Mucosa of stomach (tissue), 1 donor: ENCODE data around the gene TMEM138.

Experiments used
- H3K27me3 ChIP-seq: one replicate; pipeline ENCODE4 v1.7.0; 2013; ENCODE audit warnings: mild to moderate bottlenecking, low read length; ENCODE audit not compliant: control insufficient read depth, insufficient read depth
- H3K36me3 ChIP-seq: one replicate; pipeline ENCODE4 v1.7.0; 2013; ENCODE audit warnings: low read length; ENCODE audit not compliant: control insufficient read depth, insufficient read depth
- H3K4me1 ChIP-seq: one replicate; pipeline ENCODE4 v1.7.0; 2013; ENCODE audit warnings: mild to moderate bottlenecking, low read length; ENCODE audit not compliant: control insufficient read depth, insufficient read depth
- H3K4me3 ChIP-seq: one replicate; pipeline ENCODE4 v1.7.0; 2013; ENCODE audit warnings: low read length
- H3K9ac ChIP-seq: one replicate; pipeline ENCODE4 v1.7.0; 2013; ENCODE audit warnings: mild to moderate bottlenecking, low read length, moderate library complexity
- H3K9me3 ChIP-seq: one replicate; pipeline ENCODE4 v1.7.0; 2013; ENCODE audit warnings: mild to moderate bottlenecking, low read length, moderate library complexity; ENCODE audit not compliant: control insufficient read depth
- donor health status: Pancreatic carcinoma.

Gene TMEM138

GRCh38 chr11:61403658-61404057 lies 41.5 kb downstream of the TMEM138 start:
- H3K36me3 ChIP-seq = peaks cover 16% of the 10 kb centered on the region
- H3K9me3 ChIP-seq = no peaks in the 10 kb centered on the region
- H3K4me1 ChIP-seq = no peaks in the 10 kb centered on the region
- H3K4me3 ChIP-seq = no peak overlapping the region
- no peak overlapping the region for H3K9ac ChIP-seq
- no peaks in the 10 kb centered on the region for H3K27me3 ChIP-seq

DNA sequence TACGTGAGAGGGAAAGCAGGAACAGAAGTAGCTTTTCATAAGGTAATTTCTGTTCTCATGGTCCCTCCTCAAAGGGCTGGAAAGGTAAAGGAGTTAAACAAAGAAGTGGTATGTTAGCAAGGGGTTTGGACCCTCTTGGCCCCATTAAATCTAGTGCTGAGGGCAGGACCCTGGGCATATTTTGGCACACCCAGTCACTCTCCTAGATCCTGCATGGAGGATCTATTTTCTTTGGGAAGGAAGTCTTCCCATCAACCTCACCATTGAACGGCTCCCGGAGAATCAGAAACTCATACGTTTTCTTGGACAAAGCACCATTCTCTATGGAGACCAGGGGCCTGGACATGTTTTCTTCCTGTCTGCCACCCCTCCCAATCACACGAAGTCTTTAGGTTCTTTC lies 41.9 kb downstream of the TMEM138 start:
- Histone ChIP-seq H3K4me1 (no peaks in the 10 kb centered on the region), H3K27me3 (no peaks in the 10 kb centered on the region), H3K4me3 (no peak overlapping the region), H3K9me3 (no peaks in the 10 kb centered on the region), H3K36me3 (peaks cover 18% of the 10 kb centered on the region), H3K9ac (no peak overlapping the region)

DNA sequence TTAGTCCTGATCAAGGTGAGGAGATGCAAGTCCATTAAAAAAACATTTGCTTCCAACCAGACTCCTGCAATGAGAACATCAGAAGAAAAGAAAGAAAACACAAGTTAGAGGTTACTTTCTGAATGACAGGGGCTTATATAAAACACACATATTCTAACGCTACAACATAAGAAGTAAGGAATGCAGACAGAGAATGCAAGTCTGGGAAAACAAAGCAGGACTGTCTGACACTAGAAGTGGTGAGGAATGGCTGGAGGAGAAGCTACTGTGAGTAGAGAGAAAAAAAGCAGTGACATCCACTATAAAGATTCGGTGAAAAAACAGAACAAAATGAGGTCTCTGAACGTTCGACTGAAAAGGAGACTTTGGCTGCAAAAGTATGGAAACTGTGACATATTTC lies 42.5 kb downstream of the TMEM138 start:
- Histone ChIP-seq H3K27me3 (no peaks in the 10 kb centered on the region), H3K4me1 (no peaks in the 10 kb centered on the region), H3K36me3 (peaks cover 18% of the 10 kb centered on the region), H3K9ac (no peak overlapping the region), H3K4me3 (no peak overlapping the region), H3K9me3 (no peaks in the 10 kb centered on the region)

GRCh38 chr11:61406067-61406466 lies 43.9 kb downstream of the TMEM138 start:
- H3K9ac ChIP-seq = no peak overlapping the region
- H3K4me1 ChIP-seq = no peaks in the 10 kb centered on the region
- H3K36me3 ChIP-seq = peaks cover 14% of the 10 kb centered on the region
- no peak overlapping the region for H3K4me3 ChIP-seq
- no peaks in the 10 kb centered on the region for H3K27me3 ChIP-seq
- no peaks in the 10 kb centered on the region for H3K9me3 ChIP-seq

DNA sequence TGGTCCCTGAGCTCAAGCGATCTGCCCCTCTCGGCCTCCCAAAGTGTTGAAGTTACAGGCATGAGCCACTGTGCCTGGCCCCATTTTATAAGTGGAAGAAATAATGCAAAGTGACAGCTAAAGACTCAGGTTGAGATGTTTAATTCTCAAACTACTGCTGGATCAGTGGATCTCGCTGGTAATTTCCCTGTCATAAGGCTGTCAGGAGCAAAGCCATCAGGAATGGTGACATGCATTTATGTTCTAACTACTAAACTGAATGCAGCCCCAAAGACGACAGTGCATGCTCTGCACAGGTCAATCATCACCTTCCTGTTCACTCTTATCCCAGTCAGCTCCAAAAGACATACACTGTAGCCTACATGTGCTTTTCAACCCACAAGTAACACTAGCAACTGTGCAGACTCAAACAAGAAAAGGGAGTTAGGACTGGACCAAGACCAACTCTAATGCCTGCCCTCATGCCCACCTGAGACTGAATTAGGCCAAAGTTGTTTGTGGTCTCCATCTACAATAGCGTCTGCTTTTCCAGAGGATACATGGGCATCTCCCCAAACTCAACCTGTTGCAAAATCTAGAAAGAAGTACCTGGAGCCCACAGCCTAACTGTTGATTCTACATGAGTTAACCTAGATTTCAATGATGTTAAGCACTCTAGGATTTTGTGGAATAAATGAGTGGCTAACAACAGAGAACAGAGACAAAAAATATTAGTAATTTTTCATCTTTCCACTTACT lies 45.0 kb downstream of the TMEM138 start:
- no peaks in the 10 kb centered on the region for H3K9me3 ChIP-seq
- H3K27me3 ChIP-seq = no peaks in the 10 kb centered on the region
- H3K4me1 ChIP-seq = no peaks in the 10 kb centered on the region
- H3K36me3 ChIP-seq = peaks cover 21% of the 10 kb centered on the region
- H3K4me3 ChIP-seq = no peak overlapping the region
- H3K9ac ChIP-seq = no peak overlapping the region

DNA sequence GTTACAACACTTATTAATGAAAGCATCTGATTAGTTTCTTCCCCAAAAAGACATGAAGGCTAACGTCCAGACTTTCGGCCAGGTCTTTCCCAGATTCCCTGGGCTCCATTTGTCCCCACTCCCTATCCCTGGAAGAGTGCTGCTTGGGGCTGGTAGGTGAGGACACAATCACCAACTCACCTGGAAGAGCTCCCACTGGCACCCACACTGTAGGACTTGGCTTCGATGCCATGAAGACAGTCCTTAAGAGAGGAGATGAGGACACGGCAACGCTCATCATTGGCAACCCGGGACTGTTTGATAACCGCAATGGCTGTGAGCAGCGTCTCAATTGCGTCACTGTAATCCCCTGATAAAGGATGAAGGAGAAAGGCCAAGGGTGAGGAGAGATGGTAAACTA lies 49.4 kb downstream of the TMEM138 start:
- H3K9ac ChIP-seq = no peak overlapping the region
- peaks cover 30% of the 10 kb centered on the region for H3K36me3 ChIP-seq

DNA sequence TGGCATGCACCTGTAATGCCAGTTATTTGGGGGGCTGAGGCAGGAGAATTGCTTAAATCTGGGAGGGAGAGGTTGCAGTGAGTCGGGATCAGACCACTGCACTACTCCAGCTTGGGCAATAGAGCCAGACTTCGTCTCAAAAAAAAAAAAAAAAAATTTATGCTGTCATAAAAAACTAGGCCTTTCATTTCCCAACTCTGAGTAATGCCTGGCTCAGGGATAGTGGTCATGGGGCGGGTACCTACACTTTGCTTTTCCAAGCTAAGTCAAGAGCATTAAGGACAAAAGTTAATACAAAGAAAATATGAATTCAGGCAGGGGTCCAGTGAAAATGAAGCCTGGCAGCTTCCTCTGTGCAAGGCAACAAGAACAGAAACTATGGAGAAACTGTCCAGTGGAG lies 51.3 kb downstream of the TMEM138 start:
- H3K27me3 ChIP-seq = no peaks in the 10 kb centered on the region
- peaks cover 27% of the 10 kb centered on the region for H3K36me3 ChIP-seq
- no peak overlapping the region for H3K4me3 ChIP-seq
- no peak overlapping the region for H3K9ac ChIP-seq
- H3K9me3 ChIP-seq = no peaks in the 10 kb centered on the region
- peaks cover 7% of the 10 kb centered on the region for H3K4me1 ChIP-seq

More for the DNA sequence above, 49.4 kb downstream of the TMEM138 start:
- Histone ChIP-seq H3K4me1 (no peaks in the 10 kb centered on the region), H3K9me3 (no peaks in the 10 kb centered on the region), H3K27me3 (no peaks in the 10 kb centered on the region), H3K4me3 (no peak overlapping the region)

GRCh38 chr11:61414547-61414946 lies 52.4 kb downstream of the TMEM138 start:
- peaks cover 7% of the 10 kb centered on the region for H3K4me1 ChIP-seq
- H3K9ac ChIP-seq = no peak overlapping the region
- H3K9me3 ChIP-seq = no peaks in the 10 kb centered on the region
- no peak overlapping the region for H3K4me3 ChIP-seq
- H3K27me3 ChIP-seq = no peaks in the 10 kb centered on the region
- H3K36me3 ChIP-seq = peaks cover 23% of the 10 kb centered on the region

- peaks cover 7% of the 10 kb centered on the region for H3K4me1 ChIP-seq
- H3K27me3 ChIP-seq = no peaks in the 10 kb centered on the region
- no peak overlapping the region for H3K4me3 ChIP-seq
- no peak overlapping the region for H3K9ac ChIP-seq
- H3K9me3 ChIP-seq = no peaks in the 10 kb centered on the region
- H3K36me3 ChIP-seq = peaks cover 23% of the 10 kb centered on the region
Observed at GRCh38 chr11:61415381-61415780, 53.2 kb downstream of the TMEM138 start.

DNA sequence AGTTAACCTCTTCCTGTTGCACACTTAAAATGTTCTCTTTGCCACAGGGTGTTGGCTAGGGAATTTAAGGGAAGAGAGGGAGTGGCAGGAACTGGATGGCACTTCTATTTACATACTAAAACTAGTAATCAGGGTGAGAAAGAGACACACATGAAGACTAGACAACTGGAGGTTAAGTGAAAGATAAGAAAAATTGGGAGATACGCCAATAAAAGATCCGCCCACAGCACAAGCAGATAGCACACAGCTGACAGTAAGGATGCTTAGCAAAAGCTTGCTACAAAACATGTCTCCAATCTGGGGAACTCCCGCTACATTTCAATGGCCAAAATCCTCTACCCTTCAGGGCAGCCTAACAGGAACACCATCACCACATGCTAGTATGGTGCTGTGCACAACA lies 54.8 kb downstream of the TMEM138 start:
- H3K27me3 ChIP-seq = no peaks in the 10 kb centered on the region
- H3K36me3 ChIP-seq = peaks cover 21% of the 10 kb centered on the region
- H3K4me1 ChIP-seq = peaks cover 7% of the 10 kb centered on the region
- H3K4me3 ChIP-seq = no peak overlapping the region
- H3K9ac ChIP-seq = no peak overlapping the region
- no peaks in the 10 kb centered on the region for H3K9me3 ChIP-seq

GRCh38 chr11:61417670-61418069 lies 55.5 kb downstream of the TMEM138 start:
- no peak overlapping the region for H3K9ac ChIP-seq
- peaks cover 20% of the 10 kb centered on the region for H3K36me3 ChIP-seq

GRCh38 chr11:61418136-61418535 lies 56.0 kb downstream of the TMEM138 start:
- no peaks in the 10 kb centered on the region for H3K27me3 ChIP-seq
- peaks cover 20% of the 10 kb centered on the region for H3K36me3 ChIP-seq
- H3K4me1 ChIP-seq = peaks cover 7% of the 10 kb centered on the region
- H3K9me3 ChIP-seq = no peaks in the 10 kb centered on the region
- H3K9ac ChIP-seq = no peak overlapping the region
- H3K4me3 ChIP-seq = no peak overlapping the region

More at GRCh38 chr11:61417670-61418069, 55.5 kb downstream of the TMEM138 start:
- H3K4me1 ChIP-seq = peaks cover 7% of the 10 kb centered on the region
- H3K9me3 ChIP-seq = no peaks in the 10 kb centered on the region
- no peak overlapping the region for H3K4me3 ChIP-seq
- H3K27me3 ChIP-seq = no peaks in the 10 kb centered on the region
